GM12872 (cell line): ENCODE results near the gene ITPKC.
A peak's percentile ranks its signal among the peaks of the same experiment; 100 is the strongest.

Experiments
- CTCF ChIP-seq: IDR thresholded peaks from 3 replicates; pipeline ENCODE4 v1.5.1; 2011; ENCODE audit warnings: low read depth, mild to moderate bottlenecking, low read length, moderate library complexity; ENCODE audit not compliant: insufficient read depth

The ITPKC gene

GRCh38 chr19:40709817-40710216, 7.1 kb upstream of the ITPKC start:
- TF ChIP-seq CTCF, result no peak

- no peak for TF ChIP-seq CTCF
These were observed 3.0 kb upstream of the ITPKC start for GRCh38 chr19:40713939-40714338.

GRCh38 chr19:40714441-40715299, 2.2 kb upstream of the ITPKC start:
- TF ChIP-seq CTCF, result 0 out of 3 replicates have a peak, but pooled peaks have one; percentile 24

GRCh38 chr19:40716031-40716481, 856 bp upstream of the ITPKC start:
- no peak for TF ChIP-seq CTCF

GRCh38 chr19:40717325-40717879, 490 bp downstream of the ITPKC start:
- no peak for TF ChIP-seq CTCF

- no peak for TF ChIP-seq CTCF
These were observed 1.2 kb downstream of the ITPKC start for GRCh38 chr19:40717880-40718773.
